Activated naive CD4-positive, alpha-beta T cell treated with anti-CD3 and anti-CD28 coated beads, Interleukin-2, amount 10 ng/mL, durations not matched to agents 7 days and 5 days (primary cell): ENCODE results near the gene IQCE.
"Not testable (repeated sequence)": the region's sequence is repeated elsewhere in the genome, so short reads cannot be mapped to it uniquely, and the experiment has no call there.

Experiments used
- CTCF ChIA-PET: fragments of 350-600 bp; sonication (Branson Sonifier 250); formaldehyde crosslinking; loops from one replicate; lab custom pipeline; 2021; ENCODE audit warnings: antibody characterized with exemption; lab: Charles Lee
- DNase-seq: peaks from one replicate; pipeline ENCODE4 v3.0.0-alpha.2; 2020
- H3K27ac Mint-ChIP-seq: one replicate; pipeline ENCODE4 v1.8.0; 2021; ENCODE audit warnings: mild to moderate bottlenecking, moderate library complexity, mixed read lengths
- H3K27me3 Mint-ChIP-seq: one replicate; pipeline ENCODE4 v1.8.0; 2021; ENCODE audit warnings: mild to moderate bottlenecking, mixed read lengths
- H3K36me3 Mint-ChIP-seq: one replicate; pipeline ENCODE4 v1.8.0; 2021; ENCODE audit warnings: mixed read lengths
- H3K4me1 Mint-ChIP-seq: one replicate; pipeline ENCODE4 v1.8.0; 2021; ENCODE audit warnings: mixed read lengths
- H3K4me3 Mint-ChIP-seq: one replicate; pipeline ENCODE4 v1.8.0; 2021; ENCODE audit warnings: mild to moderate bottlenecking, moderate library complexity, mixed read lengths
- H3K9me3 Mint-ChIP-seq: one replicate; pipeline ENCODE4 v1.8.0; 2021; ENCODE audit warnings: mixed read lengths

The IQCE gene

GRCh38 chr7:2577914-2578680, 19.3 kb downstream of the IQCE start:
- no peak overlapping the region for H3K4me3 Mint-ChIP-seq

GRCh38 chr7:2580636-2581035, 21.9 kb downstream of the IQCE start:
- H3K4me1 Mint-ChIP-seq, result peaks cover 4% of the 10 kb centered on the region
- H3K27me3 Mint-ChIP-seq, result no peaks in the 10 kb centered on the region
- peaks cover 12% of the 10 kb centered on the region for H3K36me3 Mint-ChIP-seq
- no peak for DNase-seq
- H3K27ac Mint-ChIP-seq, result no peak overlapping the region
- no peaks in the 10 kb centered on the region for H3K9me3 Mint-ChIP-seq
- H3K4me3 Mint-ChIP-seq, result no peak overlapping the region
- CTCF ChIA-PET, result interaction anchor here (0.6 to 0.8 kb wide), 2 partner anchors 21 to 32 kb away, joined by 3 read pairs; no protein-coding TSS in a partner anchor

More at GRCh38 chr7:2577914-2578680, 19.3 kb downstream of the IQCE start:
- Mint-ChIP-seq H3K4me1 (peaks cover 17% of the 10 kb centered on the region), H3K9me3 (no peaks in the 10 kb centered on the region), H3K27ac (no peak overlapping the region), H3K27me3 (no peaks in the 10 kb centered on the region), H3K36me3 (peaks cover 12% of the 10 kb centered on the region)
- no peak for DNase-seq
- CTCF ChIA-PET, result no interaction called here

GRCh38 chr7:2582006-2582735, 23.4 kb downstream of the IQCE start:
- no peak for DNase-seq
- CTCF ChIA-PET, result no interaction called here
- Mint-ChIP-seq H3K9me3 (no peaks in the 10 kb centered on the region), H3K4me1 (no peaks in the 10 kb centered on the region), H3K27ac (no peak overlapping the region), H3K27me3 (no peaks in the 10 kb centered on the region), H3K4me3 (no peak overlapping the region), H3K36me3 (peaks cover 4% of the 10 kb centered on the region)

DNA sequence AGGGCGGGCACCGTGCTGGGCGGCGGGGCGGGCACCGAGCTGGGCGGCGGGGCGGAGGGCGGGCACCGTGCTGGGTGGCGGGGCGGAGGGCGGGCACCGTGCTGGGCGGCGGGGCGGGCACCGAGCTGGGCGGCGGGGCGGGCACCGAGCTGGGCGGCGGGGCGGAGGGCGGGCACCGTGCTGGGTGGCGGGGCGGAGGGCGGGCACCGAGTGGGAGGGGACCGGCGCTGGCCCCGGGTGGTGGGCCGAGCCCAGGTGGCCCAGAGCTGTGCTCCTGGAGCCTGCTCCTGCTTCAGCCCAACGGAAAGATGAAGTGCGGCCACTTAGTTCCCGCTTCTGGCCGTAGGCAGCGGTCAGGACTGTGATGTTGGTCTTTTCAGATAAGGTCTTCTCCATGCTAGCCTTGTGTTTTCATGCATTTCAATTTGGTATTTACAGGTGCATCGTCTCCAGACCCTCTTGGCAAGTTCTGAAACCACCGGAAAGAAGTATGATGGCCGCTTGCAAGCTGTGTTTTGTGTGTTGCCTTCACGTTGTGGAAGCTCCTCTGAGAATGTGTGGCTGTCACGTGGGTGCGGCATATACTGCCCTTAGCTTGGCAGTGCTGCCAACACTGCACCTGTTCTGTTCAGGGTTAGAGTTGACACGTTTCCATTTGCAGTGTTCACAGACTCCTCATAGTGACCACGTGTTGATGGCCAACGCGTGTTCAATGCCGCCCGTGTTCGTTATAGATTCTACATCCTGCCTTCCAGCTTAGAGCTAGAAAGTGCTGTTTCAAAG, 25.2 kb downstream of the IQCE start:
- DNase-seq, result no peak
- no peaks in the 10 kb centered on the region for H3K4me1 Mint-ChIP-seq
- CTCF ChIA-PET, result interaction anchor here (1.2 kb wide), 1 partner anchor 25 kb away, joined by 3 read pairs; no protein-coding TSS in a partner anchor
- H3K9me3 Mint-ChIP-seq, result no peaks in the 10 kb centered on the region
- no peak overlapping the region for H3K27ac Mint-ChIP-seq
- peaks cover under 1% of the 10 kb centered on the region for H3K36me3 Mint-ChIP-seq
- no peak overlapping the region for H3K4me3 Mint-ChIP-seq
- no peaks in the 10 kb centered on the region for H3K27me3 Mint-ChIP-seq

DNA sequence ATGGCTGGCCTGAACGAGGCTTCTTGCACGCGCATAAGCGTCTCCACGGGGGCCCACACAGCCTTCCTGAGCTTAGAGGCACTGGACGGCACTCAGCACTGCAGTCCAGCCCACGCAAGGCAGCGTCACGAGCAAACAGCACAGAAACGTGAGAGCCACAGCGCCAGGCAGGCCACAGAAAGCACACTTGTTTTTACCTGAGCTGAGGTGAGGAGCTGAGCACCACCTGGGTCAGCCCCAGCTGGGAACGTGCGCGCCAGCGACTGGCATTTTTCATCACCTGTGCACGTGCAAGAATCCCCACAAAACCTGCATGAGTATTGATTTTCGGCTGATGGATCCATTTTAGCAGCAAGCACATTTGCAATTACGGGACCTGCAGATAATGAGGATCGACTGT, 26.7 kb downstream of the IQCE start:
- H3K4me3 Mint-ChIP-seq, result no peak overlapping the region
- H3K36me3 Mint-ChIP-seq, result peaks cover 2% of the 10 kb centered on the region
- no peaks in the 10 kb centered on the region for H3K9me3 Mint-ChIP-seq
- CTCF ChIA-PET, result interaction anchor here (1.2 kb wide), 1 partner anchor 24 kb away, joined by 3 read pairs; no protein-coding TSS in a partner anchor
- no peak for DNase-seq
- no peak overlapping the region for H3K27ac Mint-ChIP-seq
- no peaks in the 10 kb centered on the region for H3K4me1 Mint-ChIP-seq
- H3K27me3 Mint-ChIP-seq, result no peaks in the 10 kb centered on the region

DNA sequence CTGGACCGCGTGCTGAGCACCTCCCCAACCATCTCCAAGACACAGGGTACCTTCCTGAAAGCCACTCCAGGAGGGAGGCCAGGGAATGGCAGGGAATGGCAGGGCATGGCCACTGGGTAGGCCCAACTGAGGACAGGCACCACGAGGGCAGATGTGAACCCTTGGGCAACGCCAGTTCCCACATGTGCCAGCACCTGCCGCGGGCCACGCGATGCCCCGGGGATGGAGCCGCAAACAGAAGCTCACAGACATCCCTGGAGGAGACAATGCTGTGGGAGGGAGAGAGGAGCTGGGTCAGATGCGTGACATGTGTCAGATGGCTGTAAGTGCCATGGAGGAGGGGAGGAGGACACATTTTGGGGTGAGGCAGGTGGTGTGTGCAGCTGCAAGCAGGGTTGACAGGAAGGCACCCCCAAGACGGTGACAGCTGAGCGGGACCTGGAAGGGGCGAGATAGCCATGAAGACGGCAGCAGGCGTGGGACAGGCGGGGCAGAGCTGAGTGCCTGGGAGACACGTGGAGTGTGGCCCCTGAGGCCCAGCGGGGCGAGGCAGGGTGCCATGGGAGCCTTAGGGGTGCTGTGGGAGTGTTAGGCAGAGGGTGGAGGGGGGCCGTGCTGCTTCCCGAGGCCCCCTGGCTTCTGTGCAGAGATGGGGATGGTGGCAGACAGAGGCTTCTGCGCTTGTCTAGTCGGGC, 27.7 kb downstream of the IQCE start:
- DNase-seq, result no peak
- H3K4me1 Mint-ChIP-seq, result no peaks in the 10 kb centered on the region
- no peaks in the 10 kb centered on the region for H3K9me3 Mint-ChIP-seq
- no peak overlapping the region for H3K27ac Mint-ChIP-seq
- peaks cover 2% of the 10 kb centered on the region for H3K36me3 Mint-ChIP-seq
- CTCF ChIA-PET, result no interaction called here
- no peak overlapping the region for H3K4me3 Mint-ChIP-seq
- H3K27me3 Mint-ChIP-seq, result no peaks in the 10 kb centered on the region

GRCh38 chr7:2587134-2587533, 28.4 kb downstream of the IQCE start:
- no peak for DNase-seq
- Mint-ChIP-seq H3K27ac (no peak overlapping the region), H3K27me3 (no peaks in the 10 kb centered on the region), H3K4me3 (no peak overlapping the region), H3K4me1 (no peaks in the 10 kb centered on the region), H3K36me3 (peaks cover 2% of the 10 kb centered on the region), H3K9me3 (no peaks in the 10 kb centered on the region)
- CTCF ChIA-PET, result no interaction called here

- H3K27ac Mint-ChIP-seq, result no peak overlapping the region
- H3K4me3 Mint-ChIP-seq, result no peak overlapping the region
- no peaks in the 10 kb centered on the region for H3K9me3 Mint-ChIP-seq
- DNase-seq, result no peak
- CTCF ChIA-PET, result no interaction called here
- no peaks in the 10 kb centered on the region for H3K27me3 Mint-ChIP-seq
- no peaks in the 10 kb centered on the region for H3K4me1 Mint-ChIP-seq
- H3K36me3 Mint-ChIP-seq, result peaks cover 2% of the 10 kb centered on the region
Observed at GRCh38 chr7:2587778-2588177, 29.0 kb downstream of the IQCE start.

- no peak for DNase-seq
- H3K27me3 Mint-ChIP-seq, result no peaks in the 10 kb centered on the region
- H3K4me3 Mint-ChIP-seq, result no peak overlapping the region
- H3K4me1 Mint-ChIP-seq, result no peaks in the 10 kb centered on the region
- peaks cover 2% of the 10 kb centered on the region for H3K36me3 Mint-ChIP-seq
- H3K9me3 Mint-ChIP-seq, result no peaks in the 10 kb centered on the region
- CTCF ChIA-PET, result no interaction called here
- H3K27ac Mint-ChIP-seq, result no peak overlapping the region
Observed at GRCh38 chr7:2589341-2589740, 30.6 kb downstream of the IQCE start.

DNA sequence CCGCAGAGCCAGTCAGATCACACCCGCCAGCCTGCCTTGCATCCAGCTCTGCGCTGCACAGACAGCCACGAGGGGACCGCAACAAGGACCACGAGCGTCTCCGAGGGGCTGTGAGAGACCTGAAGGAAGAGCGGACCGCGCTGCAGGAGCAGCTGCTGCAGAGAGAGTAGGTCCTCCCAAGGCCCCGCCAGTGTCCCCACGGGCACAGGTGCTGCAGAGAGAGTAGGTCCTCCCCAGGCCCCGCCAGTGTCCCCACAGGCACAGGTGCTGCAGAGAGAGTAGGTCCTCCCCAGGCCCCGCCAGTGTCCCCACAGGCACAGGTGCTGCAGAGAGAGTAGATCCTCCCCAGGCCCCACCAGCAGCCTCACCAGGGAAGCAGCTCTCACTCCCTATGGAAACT, 31.2 kb downstream of the IQCE start:
- H3K27me3 Mint-ChIP-seq, H3K4me1 Mint-ChIP-seq, H3K27ac Mint-ChIP-seq, H3K36me3 Mint-ChIP-seq, CTCF ChIA-PET, DNase-seq, H3K9me3 Mint-ChIP-seq, H3K4me3 Mint-ChIP-seq: not testable (repeated sequence)

DNA sequence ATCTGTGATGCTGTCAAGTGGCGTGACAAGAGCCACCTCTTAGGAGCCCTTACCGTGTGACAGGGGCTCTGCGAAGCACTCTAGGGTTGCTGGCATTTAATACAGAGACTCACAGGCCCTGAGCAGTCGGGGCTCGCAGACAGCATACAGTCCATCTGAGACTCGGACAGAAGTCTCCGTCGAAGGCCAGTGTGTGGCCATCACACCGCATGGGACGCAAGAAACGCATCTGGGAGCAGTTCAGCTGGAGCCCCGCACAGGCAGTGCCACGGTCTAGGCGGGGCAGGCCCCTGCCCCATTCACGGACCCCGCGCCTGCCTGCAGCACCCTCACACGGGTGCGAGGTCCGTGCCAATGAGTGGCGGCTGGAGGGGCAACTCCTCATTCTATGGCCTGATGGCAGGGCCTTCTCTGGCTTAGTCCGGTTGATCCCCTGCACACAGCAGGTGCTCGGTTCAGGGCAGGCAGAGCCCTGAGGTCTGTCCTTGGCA, 33.6 kb downstream of the IQCE start:
- CTCF ChIA-PET, result no interaction called here
- DNase-seq, result no peak
- no peak overlapping the region for H3K27ac Mint-ChIP-seq
- no peaks in the 10 kb centered on the region for H3K9me3 Mint-ChIP-seq
- no peaks in the 10 kb centered on the region for H3K4me1 Mint-ChIP-seq
- H3K4me3 Mint-ChIP-seq, result no peak overlapping the region
- H3K36me3 Mint-ChIP-seq, result peaks cover 4% of the 10 kb centered on the region
- no peaks in the 10 kb centered on the region for H3K27me3 Mint-ChIP-seq

DNA sequence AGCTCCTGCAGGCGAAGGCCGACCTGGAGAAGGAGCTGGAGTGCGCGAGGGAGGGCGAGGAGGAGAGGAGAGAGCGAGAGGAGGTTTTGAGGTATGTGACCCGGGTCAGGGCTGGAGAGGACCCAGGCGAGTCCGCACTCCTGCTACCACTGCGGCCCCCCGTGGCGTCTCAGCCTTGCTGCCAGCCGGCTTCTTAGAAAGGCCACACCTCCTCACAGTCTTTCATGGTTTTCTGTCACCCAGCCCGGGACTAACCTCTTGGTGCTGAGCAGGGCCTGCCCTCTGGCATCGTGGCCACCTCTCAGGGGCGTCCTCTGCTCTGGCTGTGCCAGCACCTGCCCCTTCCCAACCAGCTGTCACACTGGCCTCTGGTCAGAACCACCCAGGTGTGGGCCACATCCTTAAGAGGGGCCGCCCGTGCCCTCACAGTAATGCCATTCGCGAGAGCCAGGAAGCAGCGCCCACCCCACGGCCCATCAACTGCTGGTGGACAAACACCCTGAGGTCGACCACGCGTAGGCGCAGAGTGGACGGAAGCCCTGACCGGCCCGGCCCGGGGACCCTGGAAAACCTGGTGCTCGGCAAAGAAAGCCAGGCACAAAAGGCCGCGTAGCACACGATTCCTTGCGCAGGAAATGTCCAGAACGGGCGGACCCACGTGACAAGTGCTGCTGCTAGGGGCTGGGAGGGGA, 34.4 kb downstream of the IQCE start:
- Mint-ChIP-seq H3K27me3 (no peaks in the 10 kb centered on the region), H3K36me3 (peaks cover 4% of the 10 kb centered on the region), H3K4me3 (no peak overlapping the region), H3K27ac (no peak overlapping the region), H3K9me3 (no peaks in the 10 kb centered on the region), H3K4me1 (no peaks in the 10 kb centered on the region)
- no peak for DNase-seq
- CTCF ChIA-PET, result no interaction called here

DNA sequence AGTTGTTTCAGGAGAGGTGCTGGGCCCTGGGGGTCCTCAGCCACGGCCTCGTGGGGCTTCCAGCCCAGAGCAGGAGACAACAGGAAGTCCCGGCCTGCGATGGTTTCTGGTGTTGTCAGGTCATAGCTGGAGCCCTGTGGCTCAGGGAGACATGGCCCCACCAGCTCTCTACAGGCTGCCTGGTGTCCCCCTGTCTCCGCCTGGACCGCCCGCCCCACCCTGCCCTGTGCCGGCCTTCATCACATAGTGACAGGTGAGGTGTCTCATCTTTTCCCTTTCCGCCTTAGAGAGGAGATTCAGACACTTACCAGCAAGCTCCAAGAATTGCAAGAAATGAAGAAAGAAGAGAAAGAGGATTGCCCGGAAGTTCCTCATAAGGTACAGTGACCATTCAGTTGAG, 35.8 kb downstream of the IQCE start:
- H3K9me3 Mint-ChIP-seq, result no peaks in the 10 kb centered on the region
- CTCF ChIA-PET, result no interaction called here
- no peak overlapping the region for H3K27ac Mint-ChIP-seq
- peaks cover 8% of the 10 kb centered on the region for H3K36me3 Mint-ChIP-seq
- no peak for DNase-seq
- H3K4me3 Mint-ChIP-seq, result no peak overlapping the region
- H3K27me3 Mint-ChIP-seq, result no peaks in the 10 kb centered on the region
- no peaks in the 10 kb centered on the region for H3K4me1 Mint-ChIP-seq
